ENCODE data around the gene NXPE1.
"Not testable (repeated sequence)": the region's sequence is repeated elsewhere in the genome, so short reads cannot be mapped to it uniquely, and the experiment has no call there.

NXPE1 gene

DNA sequence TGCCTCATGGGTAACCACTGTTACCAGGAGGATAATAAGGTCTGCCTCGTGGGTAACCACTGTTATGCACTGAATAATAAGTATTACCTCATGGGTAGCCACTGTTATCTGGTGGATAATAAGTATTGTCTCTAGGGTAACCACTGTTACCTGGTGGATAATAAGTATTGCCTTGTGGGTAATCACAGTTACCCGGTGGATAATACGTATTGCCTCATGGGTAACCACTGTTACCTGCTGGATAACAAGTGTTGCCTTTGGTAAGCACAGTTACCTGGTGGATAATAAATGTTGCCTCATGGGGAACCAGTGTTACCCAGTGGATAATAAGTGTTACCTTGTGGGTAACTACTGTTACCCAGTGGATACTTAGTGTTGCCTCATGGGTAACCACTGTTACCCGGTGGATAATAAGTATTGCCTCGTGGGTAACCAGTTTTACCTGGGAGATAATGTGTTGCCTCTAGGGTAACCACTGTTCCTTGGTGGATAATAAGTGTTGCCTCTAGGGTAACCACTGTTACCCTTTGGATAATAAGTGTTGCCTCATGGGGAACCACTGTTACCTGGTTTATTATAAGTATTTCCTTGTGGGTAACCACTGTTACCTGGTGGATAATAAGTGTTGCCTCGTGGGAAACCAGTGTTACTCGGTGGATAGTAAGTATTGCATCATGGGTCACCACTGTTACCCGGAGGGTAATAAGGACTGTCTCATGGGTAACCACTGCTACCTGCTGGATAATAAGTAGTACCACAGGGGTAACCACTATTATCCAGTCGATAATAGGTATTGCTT lies 46.5 kb upstream of the NXPE1 start:
- TF ChIP-seq, protein P1, sequence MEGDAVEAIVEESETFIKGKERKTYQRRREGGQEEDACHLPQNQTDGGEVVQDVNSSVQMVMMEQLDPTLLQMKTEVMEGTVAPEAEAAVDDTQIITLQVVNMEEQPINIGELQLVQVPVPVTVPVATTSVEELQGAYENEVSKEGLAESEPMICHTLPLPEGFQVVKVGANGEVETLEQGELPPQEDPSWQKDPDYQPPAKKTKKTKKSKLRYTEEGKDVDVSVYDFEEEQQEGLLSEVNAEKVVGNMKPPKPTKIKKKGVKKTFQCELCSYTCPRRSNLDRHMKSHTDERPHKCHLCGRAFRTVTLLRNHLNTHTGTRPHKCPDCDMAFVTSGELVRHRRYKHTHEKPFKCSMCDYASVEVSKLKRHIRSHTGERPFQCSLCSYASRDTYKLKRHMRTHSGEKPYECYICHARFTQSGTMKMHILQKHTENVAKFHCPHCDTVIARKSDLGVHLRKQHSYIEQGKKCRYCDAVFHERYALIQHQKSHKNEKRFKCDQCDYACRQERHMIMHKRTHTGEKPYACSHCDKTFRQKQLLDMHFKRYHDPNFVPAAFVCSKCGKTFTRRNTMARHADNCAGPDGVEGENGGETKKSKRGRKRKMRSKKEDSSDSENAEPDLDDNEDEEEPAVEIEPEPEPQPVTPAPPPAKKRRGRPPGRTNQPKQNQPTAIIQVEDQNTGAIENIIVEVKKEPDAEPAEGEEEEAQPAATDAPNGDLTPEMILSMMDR (IDR thresholded peaks at IDR 0.05) = no peak
- H3K9ac ChIP-seq = no peak overlapping the region
- H3K79me2 ChIP-seq = no peaks in the 10 kb centered on the region
- H3K27ac ChIP-seq = no peak overlapping the region
- H3K36me3 ChIP-seq (ENCODE audit: control insufficient read depth, insufficient read depth, low read length) = no peaks in the 10 kb centered on the region
- no peak overlapping the region for H2AFZ ChIP-seq
- no peaks in the 10 kb centered on the region for H3K4me1 ChIP-seq
- no peaks in the 10 kb centered on the region for H3K9me3 ChIP-seq (ENCODE audit: control insufficient read depth, low read length)
- H3K4me2 ChIP-seq (ENCODE audit: low read length) = no peak overlapping the region
- no peak overlapping the region for H3K4me3 ChIP-seq (ENCODE audit: low read depth, low read length)
- no peaks in the 10 kb centered on the region for H3K27me3 ChIP-seq (ENCODE audit: control insufficient read depth, insufficient read depth, low read length)

DNA sequence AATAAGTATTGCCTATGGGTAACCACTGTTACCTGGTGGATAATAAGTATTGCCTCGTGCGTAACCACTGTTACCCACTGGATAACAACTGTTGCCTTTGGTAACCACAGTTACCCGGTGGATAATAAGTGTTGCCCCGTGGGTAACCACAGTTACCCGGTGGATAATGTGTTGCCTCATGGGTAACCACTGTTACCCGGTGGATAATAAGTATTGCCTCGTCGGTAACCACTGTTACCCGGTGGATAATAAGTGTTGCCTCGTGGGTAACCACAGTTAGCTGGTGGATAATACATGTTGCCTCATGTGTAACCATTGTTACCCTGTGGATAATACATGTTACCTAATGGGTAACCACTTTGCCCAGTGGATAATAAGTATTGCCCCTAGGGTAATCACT lies 45.7 kb upstream of the NXPE1 start:
- Histone ChIP-seq H3K4me2 (ENCODE audit: low read length) (no peak overlapping the region), H3K79me2 (no peaks in the 10 kb centered on the region), H3K4me1 (no peaks in the 10 kb centered on the region), H3K27me3 (ENCODE audit: control insufficient read depth, insufficient read depth, low read length) (no peaks in the 10 kb centered on the region), H3K36me3 (ENCODE audit: control insufficient read depth, insufficient read depth, low read length) (no peaks in the 10 kb centered on the region), H3K9ac (no peak overlapping the region), H3K4me3 (ENCODE audit: low read depth, low read length) (no peak overlapping the region), H3K9me3 (ENCODE audit: control insufficient read depth, low read length) (no peaks in the 10 kb centered on the region), H2AFZ (no peak overlapping the region), H3K27ac (no peak overlapping the region)
- TF ChIP-seq, protein P1 (IDR thresholded peaks at IDR 0.05) = no peak

DNA sequence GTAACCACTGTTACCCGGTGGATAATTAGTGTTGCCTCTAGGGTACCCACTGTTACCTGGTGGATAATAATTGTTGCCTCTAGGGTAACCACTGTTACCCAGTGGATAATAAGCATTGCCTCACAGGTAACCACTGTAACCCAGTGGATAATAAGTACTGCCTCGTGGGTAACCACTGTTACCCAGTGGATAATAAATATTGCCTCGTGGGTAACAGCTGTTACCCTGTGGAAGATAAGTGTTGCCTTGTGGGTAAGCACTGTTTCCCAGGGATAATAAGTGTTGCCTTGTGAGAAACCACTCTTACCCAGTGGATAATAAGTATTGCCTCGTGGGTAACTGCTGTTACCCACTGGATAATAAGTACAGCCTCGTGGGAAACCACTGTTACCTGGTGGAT lies 45.2 kb upstream of the NXPE1 start:
- Histone ChIP-seq H3K27me3 (ENCODE audit: control insufficient read depth, insufficient read depth, low read length) (no peaks in the 10 kb centered on the region), H3K9ac (no peak overlapping the region), H3K4me3 (ENCODE audit: low read depth, low read length) (no peak overlapping the region), H3K9me3 (ENCODE audit: control insufficient read depth, low read length) (no peaks in the 10 kb centered on the region), H2AFZ (no peak overlapping the region), H3K36me3 (ENCODE audit: control insufficient read depth, insufficient read depth, low read length) (no peaks in the 10 kb centered on the region), H3K4me2 (ENCODE audit: low read length) (no peak overlapping the region), H3K79me2 (no peaks in the 10 kb centered on the region), H3K27ac (no peak overlapping the region), H3K4me1 (no peaks in the 10 kb centered on the region)
- TF ChIP-seq, protein P1 (IDR thresholded peaks at IDR 0.05) = no peak

DNA sequence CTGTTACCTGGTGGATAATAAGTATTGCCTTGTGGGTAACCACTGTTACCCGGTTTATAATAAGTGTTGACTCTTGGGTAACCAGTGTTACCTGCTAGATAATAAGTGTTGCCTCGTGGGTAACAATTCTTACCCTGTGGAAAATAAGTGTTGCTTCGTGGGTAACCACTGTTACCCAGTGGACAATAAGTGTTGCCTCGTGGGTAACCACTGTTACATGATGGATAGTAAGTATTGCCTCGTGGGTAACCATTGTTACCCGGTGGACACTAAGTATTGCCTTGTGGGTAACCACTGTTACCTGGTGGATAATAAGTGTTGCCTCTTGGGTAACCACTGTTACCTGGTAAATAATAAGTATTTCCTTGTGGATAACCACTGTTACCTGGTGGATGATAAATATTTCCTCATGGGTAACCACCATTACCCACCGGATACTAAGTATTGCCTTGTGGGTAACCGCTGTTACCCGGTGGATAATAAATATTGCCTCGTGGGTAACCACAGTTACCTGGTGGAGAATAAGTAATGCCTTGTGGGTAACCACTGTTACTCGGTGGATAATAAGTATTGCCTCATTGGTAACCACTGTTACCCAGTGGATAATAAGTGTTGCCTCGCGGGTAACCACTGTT lies 44.6 kb upstream of the NXPE1 start:
- Histone ChIP-seq H3K27ac (no peak overlapping the region), H3K9me3 (ENCODE audit: control insufficient read depth, low read length) (no peaks in the 10 kb centered on the region), H3K9ac (no peak overlapping the region), H3K79me2 (no peaks in the 10 kb centered on the region), H2AFZ (no peak overlapping the region), H3K27me3 (ENCODE audit: control insufficient read depth, insufficient read depth, low read length) (no peaks in the 10 kb centered on the region), H3K4me1 (no peaks in the 10 kb centered on the region), H3K4me3 (ENCODE audit: low read depth, low read length) (no peak overlapping the region), H3K4me2 (ENCODE audit: low read length) (no peak overlapping the region), H3K36me3 (ENCODE audit: control insufficient read depth, insufficient read depth, low read length) (no peaks in the 10 kb centered on the region)
- TF ChIP-seq, protein P1 (IDR thresholded peaks at IDR 0.05) = no peak

DNA sequence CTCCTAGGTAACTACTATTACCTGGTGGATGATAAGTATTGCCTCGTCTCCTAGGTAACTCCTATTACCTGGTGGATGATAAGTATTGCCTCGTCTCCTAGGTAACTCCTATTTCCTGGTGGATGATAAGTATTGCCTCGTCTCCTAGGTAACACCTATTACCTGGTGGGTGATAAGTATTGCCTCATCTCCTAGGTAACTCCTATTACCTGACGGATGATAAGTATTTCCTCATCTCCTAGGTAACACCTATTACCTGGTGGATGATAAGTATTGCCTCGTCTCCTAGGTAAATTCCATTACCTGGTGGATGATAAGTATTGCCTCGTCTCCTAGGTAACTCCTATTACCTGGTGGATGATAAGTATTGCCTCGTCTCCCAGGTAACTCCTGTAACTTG lies 43.5 kb upstream of the NXPE1 start:
- not testable (repeated sequence) for H3K4me2 ChIP-seq (ENCODE audit: low read length); H3K4me3 ChIP-seq (ENCODE audit: low read depth, low read length); H3K79me2 ChIP-seq; H3K27ac ChIP-seq; H3K9ac ChIP-seq; H3K27me3 ChIP-seq (ENCODE audit: control insufficient read depth, insufficient read depth, low read length); H3K9me3 ChIP-seq (ENCODE audit: control insufficient read depth, low read length); H3K4me1 ChIP-seq; H3K36me3 ChIP-seq (ENCODE audit: control insufficient read depth, insufficient read depth, low read length); H2AFZ ChIP-seq

All from parathyroid adenoma (tissue), 2 donors.